ENCODE results near the gene PLPP2.
A peak's percentile ranks its signal among the peaks of the same experiment; 100 is the strongest.

Gene PLPP2

DNA sequence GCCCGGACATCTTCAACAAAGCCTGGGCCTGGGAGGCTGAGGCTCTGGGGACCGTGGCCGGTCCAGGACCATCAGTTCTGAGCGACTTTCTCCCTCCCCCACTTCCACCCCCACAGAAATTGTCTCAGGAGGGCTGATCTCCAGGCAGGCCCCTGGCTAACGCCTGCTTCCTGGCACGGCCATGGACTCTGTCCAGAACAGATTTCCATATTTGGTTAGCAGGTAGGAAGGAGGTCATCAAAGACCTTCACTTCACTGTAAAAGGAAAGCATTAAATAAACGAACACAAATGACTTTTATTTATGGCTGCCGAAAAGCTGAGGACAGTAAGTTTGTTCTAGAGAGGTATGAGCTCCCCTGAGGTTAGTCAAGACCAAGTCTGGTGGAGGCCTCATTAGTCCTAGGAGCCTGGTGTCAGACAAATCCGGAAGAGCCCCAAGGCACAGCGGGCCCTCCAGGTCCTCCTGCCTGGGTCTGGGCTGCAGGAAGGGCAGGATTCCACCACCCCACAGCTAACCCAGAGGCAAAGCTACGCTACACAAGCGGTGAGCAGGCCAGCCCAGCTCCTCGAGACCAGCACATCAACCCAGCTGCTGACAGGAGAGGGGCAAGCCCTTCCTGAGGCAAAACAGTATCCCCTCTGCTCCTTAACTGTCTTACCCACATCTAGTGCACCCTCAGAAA, 4.6 kb upstream of the PLPP2 start:
- in situ Hi-C loops (cut with HindIII; ENCODE audit: low pct_ligation_motif_present, low pct_unique_long_range_greater_than_20kb, low sequenced_read_pairs): no loop called here
- DNase-seq: no peak

DNA sequence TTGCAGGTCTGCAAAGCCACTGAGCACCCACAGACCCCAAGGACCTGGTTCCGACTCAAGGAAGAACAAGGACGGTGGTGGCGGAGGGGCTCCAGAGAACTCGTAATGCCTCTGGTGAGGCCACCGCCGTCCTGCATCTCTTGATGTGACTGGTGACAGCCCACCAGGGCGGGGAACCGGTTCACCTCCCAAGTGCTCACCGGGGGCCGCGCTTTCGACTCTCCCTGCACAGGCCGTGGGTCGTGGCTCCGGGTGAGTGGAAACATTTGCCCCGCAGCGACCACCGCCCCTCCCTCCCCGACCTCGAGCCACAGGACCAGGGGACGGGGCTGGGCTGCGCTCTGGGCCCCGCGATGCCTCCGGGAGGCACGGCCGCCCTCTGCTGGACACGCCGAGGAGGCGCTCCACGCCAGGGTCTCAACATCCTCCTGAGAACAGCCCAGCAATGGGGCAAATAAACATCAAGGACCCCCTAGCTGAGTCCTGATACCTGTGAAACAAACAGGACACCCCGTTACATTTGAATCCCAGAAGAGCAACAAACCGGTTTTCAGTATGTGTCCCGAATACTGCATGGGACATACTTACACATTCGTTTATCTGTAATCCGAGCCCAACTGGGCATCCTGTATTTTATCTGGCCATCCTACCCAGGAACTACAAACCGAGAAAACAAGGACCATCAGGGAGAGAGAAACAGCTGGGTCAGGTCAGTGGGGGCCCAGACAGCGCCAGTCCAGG, 3.9 kb upstream of the PLPP2 start:
- in situ Hi-C loops (cut with HindIII; ENCODE audit: low pct_ligation_motif_present, low pct_unique_long_range_greater_than_20kb, low sequenced_read_pairs): no loop called here
- DNase-seq: peak; percentile 17

DNA sequence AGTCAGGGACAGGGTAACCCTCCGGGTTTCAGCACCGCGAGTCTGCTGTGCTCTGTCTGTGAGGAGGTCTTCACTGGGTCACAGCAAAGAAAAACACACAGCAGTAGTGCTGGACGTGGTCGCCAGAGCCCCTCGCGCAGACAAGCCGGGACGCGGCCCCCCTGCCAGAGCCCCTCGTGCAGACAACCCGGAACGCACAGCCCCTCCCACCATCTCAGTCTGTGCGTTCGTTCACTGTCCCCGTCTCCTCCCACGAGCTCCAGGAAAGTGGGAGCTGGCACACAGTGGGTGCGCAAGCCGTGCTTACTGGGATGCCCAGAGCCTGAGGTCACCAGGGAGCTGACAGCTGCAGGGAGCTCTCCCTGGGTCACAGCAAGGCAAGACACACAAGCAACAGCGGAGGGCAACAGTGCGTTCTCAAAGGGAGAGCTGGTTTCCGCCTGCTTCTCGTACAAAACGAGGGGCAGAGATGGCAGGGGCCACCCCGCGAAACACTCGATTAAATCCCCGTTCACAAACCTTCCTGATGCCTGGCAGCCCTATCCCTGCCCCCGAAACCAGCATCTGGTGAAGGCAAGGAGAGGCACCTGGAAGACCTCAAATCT, 3.2 kb upstream of the PLPP2 start:
- in situ Hi-C loops (cut with HindIII; ENCODE audit: low pct_ligation_motif_present, low pct_unique_long_range_greater_than_20kb, low sequenced_read_pairs): no loop called here

DNA sequence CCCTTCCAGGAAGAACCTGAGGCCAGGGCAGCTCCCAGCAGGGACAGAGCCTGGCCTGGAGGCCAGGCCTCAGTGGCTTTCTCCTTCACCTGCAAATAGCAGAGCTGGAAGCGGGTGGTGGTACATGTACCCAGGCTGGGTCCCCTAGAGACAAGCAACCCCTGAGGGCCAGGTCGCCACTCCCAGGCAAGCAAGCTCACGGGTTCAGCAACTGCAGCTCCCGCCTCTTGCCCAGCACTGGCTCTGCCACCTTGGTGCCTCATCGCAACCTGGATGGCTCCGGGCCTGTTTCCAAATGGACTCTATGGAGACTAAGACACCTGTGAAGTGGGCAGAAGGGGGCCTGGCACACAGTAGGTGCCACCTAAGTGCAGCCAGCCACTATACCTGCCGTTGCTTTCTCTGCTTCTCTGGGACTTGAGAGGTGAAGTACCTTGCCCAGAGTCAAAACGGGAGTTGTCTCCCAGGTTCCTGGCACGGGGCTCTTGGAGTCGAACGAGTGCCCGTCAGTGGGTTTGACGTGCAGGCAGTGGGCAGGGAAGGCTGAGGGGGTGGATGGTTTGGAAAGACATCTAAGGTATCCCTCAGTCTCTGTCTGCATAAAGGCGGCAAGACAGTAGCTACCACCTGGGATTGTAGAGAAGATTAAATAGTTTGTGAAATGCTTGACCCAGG, 2.4 kb upstream of the PLPP2 start:
- no peak for DNase-seq
- in situ Hi-C loops (cut with HindIII; ENCODE audit: low pct_ligation_motif_present, low pct_unique_long_range_greater_than_20kb, low sequenced_read_pairs): no loop called here

More for the DNA sequence above, 3.2 kb upstream of the PLPP2 start:
- no peak for DNase-seq

DNA sequence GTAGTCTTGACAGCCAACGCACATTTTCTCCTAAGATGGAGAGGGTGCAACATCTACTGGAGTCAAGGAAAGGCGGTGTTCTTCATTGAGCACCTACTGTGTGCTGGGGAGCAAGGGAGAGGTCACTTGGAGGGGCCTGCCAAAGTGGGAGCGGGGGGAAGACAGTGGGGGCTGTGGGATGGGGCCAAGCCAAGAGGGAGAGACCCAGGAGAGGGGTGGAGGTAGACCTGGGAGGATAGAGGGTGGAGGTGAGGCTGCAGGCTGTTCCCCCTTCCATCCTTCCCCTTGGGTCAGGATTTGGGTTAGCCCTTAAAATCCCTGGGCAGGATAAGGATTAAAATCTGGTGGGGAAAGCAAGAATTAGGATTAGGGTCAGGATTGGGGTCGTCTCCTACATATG, 1.7 kb upstream of the PLPP2 start:
- no peak for DNase-seq
- in situ Hi-C loops (cut with HindIII; ENCODE audit: low pct_ligation_motif_present, low pct_unique_long_range_greater_than_20kb, low sequenced_read_pairs): no loop called here

DNA sequence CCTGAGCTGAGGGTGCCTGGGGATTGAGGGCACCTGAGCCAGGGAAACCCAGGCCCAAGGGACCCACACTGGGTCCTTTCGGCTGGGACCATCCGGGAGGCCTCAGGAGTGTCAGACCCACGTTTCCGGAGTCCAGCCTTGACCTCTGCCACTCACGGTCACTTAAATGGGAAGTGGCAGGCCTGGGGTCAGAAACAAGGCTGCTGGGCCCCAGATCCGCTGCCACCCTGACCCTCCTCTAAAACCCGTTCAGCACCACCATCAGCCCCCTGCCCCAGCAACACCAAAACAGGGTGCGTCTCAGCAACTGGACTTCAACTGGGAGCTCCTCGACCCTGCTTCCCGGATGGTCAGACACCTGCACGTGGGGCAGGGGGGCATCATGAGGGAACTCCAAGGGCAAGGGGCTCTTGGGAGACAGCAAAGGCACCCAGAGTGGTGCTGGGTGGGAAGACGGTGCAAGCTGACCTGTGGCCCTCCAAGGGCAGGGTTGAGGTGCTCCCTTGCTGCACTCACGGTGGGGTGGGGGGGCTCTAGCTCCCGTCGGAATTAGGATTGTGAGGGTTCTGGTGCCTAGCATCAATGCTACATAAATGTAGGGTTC, 1.2 kb upstream of the PLPP2 start:
- DNase-seq: no peak
- in situ Hi-C loops (cut with HindIII; ENCODE audit: low pct_ligation_motif_present, low pct_unique_long_range_greater_than_20kb, low sequenced_read_pairs): no loop called here

DNA sequence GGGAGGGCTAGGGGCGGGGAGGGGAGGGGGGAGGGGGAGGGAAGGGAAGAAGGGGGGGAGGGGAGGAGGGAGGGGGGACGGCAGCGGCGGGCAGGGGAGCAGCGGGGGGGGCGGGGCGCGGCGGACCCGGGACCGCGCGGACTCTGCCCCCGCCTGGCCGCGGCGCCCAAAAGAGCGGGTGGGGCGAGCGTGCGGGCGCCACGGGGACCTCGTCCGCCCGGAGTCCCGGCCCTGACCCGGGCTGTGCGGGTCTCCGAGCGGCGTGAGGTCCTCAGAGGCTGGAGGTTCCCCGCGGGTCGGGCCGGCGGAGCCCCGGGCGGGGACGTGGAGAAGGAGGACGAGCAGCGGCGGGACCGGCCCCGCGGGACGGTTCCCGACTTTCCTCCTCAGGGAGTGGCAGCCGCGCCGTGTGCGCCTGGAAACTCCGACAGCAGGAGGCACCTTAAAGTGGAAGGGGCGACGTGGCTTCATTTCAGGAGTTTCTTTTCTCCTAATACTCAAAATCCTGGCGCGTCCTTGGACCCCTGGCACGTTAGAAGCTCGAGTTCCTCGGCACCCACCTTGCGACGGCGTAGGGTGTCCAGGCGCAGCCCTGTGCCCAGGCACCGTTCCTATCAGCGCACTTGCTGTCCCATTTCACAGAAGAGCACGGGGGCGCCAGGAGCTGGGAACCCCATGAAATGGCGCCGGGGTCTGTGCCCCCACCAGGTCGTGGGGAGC, 518 bp upstream of the PLPP2 start:
- DNase-seq: no peak
- in situ Hi-C loops (cut with HindIII; ENCODE audit: low pct_ligation_motif_present, low pct_unique_long_range_greater_than_20kb, low sequenced_read_pairs): no loop called here

DNA sequence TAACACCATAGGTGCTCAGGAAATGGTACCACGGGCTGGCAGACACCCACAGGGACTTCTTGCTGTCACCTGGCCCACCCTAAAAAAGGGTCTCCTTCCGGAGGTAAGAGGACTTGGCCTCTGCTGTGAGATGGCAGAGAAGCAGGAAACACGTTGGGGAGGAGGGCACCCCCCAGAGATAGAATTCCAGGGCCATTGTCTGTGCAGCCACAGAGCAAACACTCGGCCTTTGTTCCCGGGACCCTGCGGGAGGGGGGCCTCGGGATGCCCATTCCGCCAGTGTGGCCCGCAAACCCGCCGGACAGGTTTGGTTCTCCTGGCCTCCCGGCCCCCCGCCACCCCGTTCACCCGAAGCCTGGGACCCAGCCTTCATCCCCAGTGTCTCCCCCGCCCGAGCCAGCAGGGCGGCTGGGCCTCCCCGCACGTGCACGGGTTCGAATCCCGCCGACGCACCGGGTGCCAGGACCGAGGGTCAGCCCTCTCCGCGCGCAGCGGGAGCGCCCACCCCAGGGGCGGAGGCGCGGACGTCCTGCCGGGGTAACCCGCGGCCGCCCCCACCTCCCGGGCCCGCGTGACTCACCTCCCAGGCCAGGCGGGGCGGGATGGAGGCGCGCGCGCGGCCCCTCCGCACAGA, 714 bp downstream of the PLPP2 start:
- in situ Hi-C loops (cut with HindIII; ENCODE audit: low pct_ligation_motif_present, low pct_unique_long_range_greater_than_20kb, low sequenced_read_pairs): no loop called here
- DNase-seq: peak; percentile 50

DNA sequence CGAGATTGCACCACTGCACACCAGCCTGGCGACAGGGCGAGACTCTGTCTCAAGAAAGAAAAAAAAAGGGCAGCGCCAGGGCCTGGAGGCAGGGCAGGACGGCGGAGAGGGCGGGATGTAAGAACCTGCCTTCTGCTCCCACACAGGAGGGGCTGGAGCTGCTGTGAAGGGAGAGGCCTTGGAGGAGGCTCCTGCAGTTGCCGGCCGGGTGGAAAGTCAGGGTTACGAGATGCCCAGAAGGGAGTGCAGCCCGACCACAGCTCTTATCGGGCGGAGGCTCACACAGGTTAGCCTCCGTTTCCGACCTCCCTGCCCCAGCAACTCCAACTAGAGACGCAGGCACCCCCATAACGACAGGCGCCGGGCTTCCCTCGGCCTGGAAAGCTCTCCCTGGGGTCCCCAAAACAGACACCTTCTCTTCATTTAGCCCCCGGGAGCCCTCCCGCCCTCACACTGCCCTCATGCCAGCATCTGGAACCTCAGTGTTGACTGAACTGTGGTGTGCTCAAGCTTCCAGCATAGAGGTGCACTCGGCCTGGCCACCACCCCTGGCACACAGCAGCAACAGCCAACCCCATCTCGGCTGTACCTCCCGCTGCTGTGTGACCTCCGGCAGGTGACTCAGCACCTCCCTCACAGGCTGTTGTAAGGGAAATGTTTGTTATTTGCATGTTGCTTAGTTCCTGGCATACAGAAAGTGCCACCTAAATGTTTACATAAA, 1.4 kb downstream of the PLPP2 start:
- in situ Hi-C loops (cut with HindIII; ENCODE audit: low pct_ligation_motif_present, low pct_unique_long_range_greater_than_20kb, low sequenced_read_pairs): no loop called here
- peak; percentile 57 for DNase-seq

DNA sequence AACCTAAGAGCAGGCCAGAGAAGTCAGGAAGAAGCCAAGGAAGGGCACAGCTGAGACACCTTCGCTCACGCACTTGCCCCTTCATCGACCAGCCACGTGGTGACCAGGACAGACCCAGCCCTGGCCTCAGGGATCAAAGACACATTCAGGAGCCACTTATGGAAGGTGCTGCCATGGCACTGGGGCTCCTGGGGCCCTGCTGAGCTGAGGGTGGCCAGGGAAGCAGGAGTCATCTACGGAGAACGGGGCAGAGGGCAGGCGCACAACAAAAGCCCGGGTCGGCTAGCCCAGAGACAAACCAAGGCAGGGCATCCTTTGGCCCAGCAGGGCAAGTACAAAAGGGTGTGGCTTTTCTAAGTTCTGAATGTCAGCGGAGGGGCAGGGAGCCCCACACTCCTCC, 2.3 kb downstream of the PLPP2 start:
- in situ Hi-C loops (cut with HindIII; ENCODE audit: low pct_ligation_motif_present, low pct_unique_long_range_greater_than_20kb, low sequenced_read_pairs): no loop called here
- DNase-seq: no peak

DNA sequence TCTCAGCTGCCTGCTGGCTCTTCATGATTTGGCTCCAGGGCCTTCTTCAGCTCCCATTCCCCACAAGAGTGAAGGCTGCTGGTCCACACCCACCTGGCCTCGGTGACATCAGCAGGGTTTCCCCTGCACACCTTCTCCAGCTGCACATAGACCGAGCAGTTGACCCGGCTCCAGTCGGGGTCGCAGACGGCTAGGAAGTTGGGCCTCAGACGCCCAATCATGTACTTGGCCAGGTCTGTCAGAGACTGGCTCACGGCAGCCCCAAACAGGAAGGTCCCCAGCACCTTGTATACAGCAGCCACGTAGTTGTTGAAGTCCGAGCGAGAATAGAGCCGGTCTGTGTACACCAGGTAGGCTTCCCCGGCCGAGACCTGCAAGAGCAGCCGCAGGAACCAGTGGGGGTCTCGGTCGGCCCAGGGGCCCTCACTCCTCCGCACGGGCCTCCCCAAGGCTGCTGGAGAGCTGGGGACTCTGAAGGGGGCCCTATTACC, 3.8 kb downstream of the PLPP2 start:
- DNase-seq: no peak
- in situ Hi-C loops (cut with HindIII; ENCODE audit: low pct_ligation_motif_present, low pct_unique_long_range_greater_than_20kb, low sequenced_read_pairs): no loop called here

DNA sequence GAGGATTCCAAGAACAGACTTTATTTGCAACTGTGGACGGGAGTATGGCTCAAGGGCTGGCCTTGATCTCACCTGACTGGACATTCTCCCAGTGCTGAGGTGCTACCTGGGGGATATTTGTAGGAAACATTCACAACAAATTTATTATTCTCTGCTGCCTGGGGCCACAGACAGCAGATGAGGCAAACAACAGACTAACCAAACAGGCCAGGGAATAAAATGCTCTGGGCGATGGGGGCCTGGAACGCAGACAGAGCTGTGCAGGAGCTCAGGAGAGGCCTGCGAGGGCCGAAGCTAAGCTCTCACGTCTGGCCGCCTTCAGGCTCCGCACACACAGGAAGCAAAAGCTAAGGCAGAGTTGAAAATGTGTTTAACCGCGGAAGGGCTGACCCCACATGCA, 7.8 kb downstream of the PLPP2 start:
- in situ Hi-C loops (cut with HindIII; ENCODE audit: low pct_ligation_motif_present, low pct_unique_long_range_greater_than_20kb, low sequenced_read_pairs): no loop called here
- no peak for DNase-seq

DNA sequence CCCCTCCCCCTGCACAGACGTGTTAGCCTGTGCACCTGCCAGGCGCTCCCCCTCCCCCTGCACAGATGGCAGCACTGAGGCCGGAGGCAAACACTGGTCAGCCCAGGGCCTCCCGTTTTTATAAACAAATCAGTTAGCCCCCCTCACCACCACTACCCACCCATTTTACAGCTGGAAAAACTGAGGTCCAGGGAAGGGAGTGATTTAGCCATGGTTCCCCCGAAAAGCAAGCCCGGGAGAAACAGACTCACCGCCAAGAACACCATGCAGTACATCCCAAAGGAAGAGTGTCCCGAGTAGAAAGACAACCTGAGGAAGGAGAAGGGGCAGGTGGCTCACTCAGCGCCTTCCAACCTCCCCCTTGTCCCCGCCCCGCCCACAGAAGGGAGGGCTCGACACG, 8.7 kb downstream of the PLPP2 start:
- no peak for DNase-seq
- in situ Hi-C loops (cut with HindIII; ENCODE audit: low pct_ligation_motif_present, low pct_unique_long_range_greater_than_20kb, low sequenced_read_pairs): no loop called here

DNA sequence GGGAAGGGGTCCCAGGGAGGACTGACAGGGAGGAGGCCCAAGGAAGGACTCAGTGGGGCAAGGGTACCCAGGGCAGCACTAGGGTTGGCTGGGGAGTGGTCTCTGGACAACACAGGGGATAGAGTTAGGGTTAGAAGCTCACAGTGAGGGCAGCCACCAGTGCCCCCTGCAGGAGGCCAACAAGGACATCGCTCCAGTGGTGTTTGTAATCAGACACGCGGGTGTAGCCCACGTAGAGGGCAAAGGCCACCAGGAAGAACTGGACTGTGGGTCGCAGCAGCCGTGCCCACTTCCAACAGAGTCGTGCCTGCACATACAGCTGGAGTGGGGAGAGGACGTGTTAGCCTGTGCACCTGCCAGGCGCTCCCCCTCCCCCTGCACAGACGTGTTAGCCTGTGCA, 9.2 kb downstream of the PLPP2 start:
- in situ Hi-C loops (cut with HindIII; ENCODE audit: low pct_ligation_motif_present, low pct_unique_long_range_greater_than_20kb, low sequenced_read_pairs): no loop called here
- DNase-seq: no peak

DNA sequence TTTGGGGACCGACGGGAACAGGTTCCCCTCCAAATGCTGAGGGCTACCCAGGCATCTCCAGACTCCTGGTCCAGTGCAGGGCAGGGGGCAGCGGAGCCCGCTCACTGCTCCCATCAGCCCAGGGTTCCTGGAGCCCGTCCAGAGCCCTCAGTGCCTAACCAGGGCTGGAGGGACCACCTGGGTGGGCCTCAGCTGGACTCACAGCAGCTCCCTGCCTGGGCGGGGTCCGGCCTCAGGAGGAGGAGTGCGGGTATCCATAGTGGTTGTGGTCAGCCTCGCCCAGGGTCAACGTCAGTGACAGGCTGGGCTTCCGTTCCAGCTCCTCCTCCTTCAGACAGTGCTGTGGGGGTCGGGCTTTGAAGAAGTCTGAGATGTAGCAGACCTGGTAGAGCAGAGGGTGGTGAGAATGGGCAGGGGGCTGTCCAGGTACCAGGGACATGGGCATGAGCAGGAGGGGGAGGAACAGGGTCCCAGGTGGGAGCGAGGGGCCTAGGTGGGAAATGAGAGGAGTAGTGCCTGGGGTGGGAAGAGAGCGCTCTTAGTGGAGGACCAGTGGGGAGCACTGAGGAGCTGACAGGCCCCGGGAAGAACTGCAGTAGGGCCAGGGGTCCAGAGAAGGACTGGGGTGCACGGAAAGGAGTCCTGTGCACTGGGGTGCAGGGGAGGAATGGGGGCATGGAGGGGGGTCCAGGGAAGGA, 9.9 kb downstream of the PLPP2 start:
- in situ Hi-C loops (cut with HindIII; ENCODE audit: low pct_ligation_motif_present, low pct_unique_long_range_greater_than_20kb, low sequenced_read_pairs): no loop called here
- no peak for DNase-seq

DNA sequence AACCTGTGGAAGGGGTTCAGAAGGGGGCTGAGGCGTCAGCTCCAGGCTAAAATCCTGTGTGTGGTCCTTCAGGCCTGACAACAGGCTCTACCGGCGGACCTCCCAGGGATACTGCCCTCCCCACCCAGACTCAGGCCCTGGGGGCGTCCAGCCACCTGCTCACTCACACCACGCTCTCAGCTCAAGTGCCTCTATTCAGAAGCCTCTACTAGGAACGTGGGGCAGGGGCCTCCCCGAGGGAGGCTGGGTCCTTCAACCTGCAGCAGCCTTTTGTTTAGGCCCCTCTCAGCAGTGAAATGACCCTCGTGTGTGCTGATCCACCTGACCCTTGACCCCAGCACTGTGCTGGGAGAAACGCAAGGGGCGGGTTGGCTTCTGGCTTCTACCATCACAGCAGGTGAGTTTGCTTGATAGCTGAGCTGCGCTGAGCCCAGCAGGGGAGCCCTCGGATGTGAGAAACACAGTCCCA, 10.6 kb downstream of the PLPP2 start:
- in situ Hi-C loops (cut with HindIII; ENCODE audit: low pct_ligation_motif_present, low pct_unique_long_range_greater_than_20kb, low sequenced_read_pairs): no loop called here
- DNase-seq: no peak

DNA sequence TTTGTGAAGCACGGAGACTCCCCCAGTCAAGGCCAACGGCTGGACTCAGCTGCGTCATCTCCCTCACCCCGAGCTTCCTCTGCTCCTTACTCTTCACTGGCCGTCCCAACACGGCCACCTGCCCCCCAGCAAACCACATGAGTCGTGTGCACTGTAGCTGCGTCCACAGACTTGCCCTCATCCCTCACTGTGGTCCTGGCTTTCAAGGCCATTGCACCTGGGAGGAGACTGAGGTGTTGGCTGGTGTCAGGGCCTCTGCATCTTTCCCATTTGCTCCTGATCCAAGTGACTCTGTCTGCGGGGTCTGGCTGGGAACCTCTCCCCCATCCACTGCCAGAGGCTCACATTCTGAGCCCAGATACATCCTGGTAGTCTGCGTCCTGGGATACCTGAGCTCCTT, 11.5 kb downstream of the PLPP2 start:
- in situ Hi-C loops (cut with HindIII; ENCODE audit: low pct_ligation_motif_present, low pct_unique_long_range_greater_than_20kb, low sequenced_read_pairs): no loop called here
- DNase-seq: no peak
